Measurements from ENCODE around the gene CCDC137.
"Not testable (repeated sequence)": the region's sequence is repeated elsewhere in the genome, so short reads cannot be mapped to it uniquely, and the experiment has no call there.

The CCDC137 gene, protein sequence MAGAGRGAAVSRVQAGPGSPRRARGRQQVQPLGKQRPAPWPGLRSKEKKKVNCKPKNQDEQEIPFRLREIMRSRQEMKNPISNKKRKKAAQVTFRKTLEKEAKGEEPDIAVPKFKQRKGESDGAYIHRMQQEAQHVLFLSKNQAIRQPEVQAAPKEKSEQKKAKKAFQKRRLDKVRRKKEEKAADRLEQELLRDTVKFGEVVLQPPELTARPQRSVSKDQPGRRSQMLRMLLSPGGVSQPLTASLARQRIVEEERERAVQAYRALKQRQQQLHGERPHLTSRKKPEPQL

DNA sequence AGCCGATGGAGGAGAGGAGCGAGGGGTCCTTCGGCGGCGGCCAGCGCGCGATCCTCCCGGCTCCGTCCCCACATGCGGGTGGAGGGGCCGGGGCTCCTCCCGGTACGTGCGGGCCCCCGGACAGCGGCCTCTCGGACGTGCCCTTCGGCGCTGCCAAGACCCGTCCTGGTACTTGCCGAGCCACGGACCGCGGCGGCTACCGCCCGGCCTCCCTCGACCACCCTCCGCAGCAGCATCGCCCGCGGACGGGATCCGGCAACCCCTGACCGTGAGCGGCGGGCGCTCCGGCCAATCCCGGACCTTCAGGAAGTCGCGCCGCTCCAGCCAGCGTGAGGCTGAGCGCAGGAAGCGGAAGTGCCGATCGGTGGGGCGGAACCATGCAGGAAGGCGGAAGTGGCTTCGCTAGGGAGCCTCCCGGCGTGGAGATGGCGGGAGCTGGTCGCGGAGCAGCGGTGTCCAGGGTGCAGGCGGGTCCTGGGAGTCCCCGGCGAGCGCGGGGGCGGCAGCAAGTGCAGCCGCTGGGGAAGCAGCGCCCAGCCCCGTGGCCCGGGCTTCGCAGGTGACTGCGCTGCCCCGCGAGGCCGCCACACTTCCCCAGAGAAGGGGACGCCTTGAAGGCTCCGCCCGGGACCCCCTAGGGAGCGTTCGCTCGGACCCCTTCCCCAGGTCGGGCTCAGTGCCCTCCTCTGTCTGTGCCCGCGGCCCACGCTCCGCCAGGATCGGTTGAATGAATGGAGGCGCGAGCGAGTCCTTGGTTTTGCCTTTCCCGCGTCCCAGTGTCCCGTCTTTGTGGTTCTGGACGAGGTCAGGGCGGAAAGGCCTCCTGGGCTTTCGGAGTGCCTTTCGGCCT lies at the start of gene CCDC137, which contains the start of gene OXLD1:
Gene CCDC137 (plus strand): TSS at position 396 of the 850 bp plus-strand sequence. CDS start 30 bp downstream, at position 426.
Gene OXLD1 (minus strand): TSS at position 264 of the 850 bp plus-strand sequence. CDS start 28 bp downstream, at position 236.
- DNase-seq = peak; percentile 90

DNA sequence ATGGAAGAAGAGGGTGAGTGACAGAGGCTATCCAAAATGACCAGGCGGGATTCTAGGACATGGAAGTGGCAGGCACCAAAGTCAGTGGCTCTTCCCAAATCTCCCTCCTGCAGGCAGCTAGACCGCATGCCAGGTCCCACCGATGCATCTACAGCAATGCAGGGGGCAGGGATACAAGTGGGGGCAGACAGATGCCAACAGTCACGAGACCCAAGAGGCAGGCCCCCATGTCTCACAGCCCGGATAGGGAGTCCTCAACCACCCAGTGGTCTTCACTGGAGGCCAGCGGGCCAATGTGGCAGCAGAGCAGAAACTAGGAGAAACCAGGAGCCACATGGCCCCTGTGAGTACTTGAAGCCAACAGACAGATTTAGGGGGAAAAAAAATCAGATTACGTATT lies 49.7 kb upstream of the CCDC137 start:
- no peak for DNase-seq

DNA sequence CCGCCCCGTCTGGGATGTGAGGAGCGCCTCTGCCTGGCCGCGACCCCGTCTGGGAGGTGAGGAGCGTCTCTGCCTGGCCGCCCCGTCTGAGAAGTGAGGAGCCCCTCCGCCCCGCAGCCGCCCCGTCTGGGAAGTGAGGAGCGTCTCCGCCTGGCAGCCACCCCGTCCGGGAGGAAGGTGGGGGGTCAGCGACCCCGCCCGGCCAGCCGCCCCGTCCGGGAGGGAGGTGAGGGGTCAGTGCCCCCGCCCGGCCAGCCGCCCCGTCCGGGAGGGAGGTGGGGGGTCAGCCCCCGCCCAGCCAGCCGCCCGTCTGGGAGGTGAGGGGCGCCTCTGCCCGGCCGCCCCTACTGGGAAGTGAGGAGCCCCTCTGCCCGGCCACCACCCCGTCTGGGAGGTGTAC lies 48.2 kb upstream of the CCDC137 start:
- not testable (repeated sequence) for DNase-seq

DNA sequence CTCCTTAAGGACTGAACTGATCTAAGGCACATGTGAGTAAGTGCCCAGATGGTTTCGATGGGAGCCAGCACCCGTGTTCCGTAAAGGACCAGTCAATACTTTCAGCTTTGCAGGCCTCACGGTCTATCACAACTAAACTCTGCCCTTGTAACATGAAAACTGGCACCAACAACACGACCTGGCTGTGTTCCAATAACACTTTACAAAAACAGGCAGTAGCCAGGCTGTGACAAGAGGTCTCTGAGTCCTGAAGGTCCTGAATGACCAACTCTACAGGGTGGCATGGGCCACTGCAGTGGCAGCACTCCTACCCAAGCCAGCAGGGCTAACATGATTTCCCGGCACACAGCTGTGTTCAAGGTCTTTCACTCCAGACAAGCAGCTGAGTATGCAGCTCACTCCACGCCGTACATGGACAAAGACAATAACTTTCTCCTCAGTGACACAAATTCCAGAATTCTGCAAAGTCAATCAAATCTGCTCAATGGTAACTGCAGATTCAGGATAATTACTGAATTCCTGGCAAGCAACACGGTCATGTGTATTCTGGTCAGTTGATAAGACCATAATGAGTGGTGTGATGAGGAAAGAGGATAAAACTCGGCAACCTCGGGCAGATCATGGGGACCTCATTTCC lies 44.9 kb upstream of the CCDC137 start:
- DNase-seq = no peak

DNA sequence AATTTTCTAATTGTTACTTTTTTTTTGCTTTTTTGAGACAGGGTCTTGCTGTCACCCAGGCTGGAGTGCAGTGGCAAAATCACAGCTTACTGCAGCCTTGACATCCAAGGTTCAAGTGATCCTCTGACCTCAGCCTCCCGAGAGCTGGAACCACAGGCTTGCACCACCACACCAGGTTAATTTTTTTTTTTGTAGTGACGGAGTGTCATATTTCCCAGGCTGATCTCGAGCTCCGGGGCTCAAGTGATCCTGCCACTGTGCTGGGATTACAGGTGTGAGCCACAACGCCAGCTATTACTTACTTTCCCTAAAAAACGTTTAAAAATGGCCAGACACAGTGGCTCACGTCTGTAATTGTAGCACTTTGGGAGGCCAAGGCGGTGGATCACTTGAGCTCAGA lies 36.3 kb upstream of the CCDC137 start:
- no peak for DNase-seq

DNA sequence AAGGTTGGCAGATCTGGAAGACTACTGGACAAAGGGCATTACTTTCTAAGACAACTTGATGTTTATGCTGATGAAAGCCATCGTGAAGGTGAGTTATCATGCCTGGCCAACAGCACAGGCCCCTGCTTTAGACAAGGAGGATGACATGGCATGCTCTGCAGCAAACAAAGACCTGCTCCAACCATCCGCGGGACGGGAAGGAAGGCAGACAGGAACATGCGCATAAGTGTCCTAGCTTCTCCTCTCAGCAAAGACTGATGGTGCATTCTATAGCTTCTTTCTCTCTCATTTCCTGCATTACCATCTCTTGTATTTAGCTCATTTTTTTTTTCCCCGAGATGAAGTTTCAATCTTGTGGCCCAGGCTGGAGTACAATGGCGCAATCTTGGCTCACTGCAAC lies 35.1 kb upstream of the CCDC137 start:
- DNase-seq = no peak

DNA sequence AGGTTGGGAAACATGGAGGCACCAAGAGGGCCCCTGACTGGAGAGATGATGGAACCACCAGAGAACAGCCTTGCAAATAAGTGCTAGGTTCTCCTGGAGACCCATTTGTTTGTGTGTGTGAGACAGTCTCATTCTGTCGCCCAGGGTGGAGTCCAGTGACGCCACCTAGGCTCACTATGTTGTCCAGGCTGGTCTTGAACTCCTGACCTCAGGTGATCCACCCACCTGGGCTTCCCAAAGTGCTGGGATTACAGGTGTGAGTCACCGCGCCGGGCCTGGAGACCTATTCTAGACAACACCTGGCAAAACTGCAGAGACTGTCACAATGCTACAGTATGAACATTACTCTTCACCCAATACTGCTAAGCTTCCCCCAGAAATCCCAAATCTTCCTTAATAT lies 31.1 kb upstream of the CCDC137 start:
- DNase-seq = no peak

DNA sequence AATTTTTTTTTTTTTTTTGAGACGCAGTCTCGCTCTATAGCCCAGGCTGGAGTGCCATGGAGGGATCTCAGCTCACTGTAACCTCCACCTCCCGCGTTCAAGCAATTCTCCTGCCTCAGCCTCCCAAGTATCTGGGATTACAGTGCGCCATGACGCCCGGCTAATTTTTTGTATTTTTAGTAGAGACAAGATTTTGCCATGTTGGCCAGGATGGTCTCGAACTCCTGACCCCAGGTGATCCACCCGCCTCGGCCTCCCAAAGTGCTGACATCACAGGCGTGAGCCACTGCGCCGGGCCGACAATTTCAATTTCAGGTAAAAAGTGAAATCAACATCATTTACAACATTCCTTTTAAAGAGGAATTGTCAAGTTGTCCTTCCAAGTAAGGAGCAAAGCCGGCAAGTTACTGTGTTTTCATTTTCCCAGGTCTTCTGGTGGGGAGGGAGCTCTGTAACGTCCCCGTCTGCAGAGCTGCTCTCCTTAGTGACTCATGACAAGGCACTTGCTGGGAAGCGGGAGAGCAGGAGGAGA lies 30.5 kb upstream of the CCDC137 start:
- DNase-seq = peak; percentile 10

DNA sequence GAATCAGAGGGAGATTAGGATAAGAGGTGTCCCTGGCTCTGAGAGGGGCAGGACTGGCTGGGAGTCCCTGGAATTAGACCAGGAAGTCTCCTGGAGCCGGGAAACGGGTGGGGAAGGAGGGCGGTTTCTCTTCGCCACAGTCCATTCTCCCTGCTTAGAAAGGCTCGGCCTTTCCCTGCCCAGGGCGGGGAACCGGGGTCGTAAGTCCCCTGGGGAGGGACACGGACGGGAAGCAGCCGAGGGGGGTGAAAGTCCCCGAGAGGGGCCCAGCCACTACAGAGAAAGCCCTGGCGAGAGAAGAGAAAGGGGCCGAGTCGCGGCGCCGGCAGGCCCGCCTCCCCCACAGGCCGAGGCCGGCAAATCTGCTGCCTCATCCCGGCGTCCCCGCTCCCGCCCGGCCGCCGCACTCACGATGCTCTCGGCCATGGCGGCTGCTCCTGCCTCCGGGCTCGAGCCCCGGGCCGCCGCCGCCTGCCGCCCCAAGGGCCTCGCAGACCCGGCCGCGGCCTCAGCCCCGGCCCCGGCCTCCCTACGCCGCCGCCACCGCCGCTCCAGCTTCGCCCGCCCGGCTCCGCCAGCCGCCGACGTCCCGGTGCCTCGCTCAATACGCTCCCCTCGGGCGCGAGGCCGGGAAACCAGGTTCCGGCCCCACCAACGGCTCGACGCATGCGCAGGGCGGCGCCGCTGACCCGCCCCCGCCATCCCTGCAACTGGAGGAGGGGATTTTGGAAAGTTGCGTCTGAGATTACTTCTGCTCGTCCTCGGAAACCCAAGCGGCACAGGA lies 29.8 kb upstream of the CCDC137 start, which contains the start of the genes NPLOC4 and TSPAN10:
Gene NPLOC4 (minus strand): TSS at position 608 of the 784 bp plus-strand sequence. CDS start 182 bp downstream, at position 426.
Gene TSPAN10 (plus strand): TSS at position 692 of the 784 bp plus-strand sequence. CDS start 5,217 bp downstream, outside the sequence.
- DNase-seq = peak; percentile 60

DNA sequence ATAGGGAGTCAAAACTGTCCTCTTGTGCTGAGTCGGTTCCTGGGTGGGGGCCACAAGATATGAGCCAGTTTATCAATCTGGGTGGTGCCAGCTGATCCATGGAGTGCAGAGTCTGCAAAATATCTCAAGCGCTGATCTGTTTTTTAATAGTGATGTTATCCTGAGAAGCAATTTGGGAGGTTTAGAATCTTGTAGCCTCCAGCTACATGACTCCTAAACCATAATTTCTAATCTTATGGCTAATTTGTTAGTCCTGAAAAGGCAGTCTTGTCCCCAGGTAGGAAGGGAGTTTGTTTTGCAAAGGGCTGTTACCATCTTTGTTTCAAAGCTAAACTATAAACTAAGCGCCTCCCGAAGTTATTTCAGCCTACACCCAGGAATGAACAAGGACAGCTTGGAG lies 27.9 kb upstream of the CCDC137 start:
- no peak for DNase-seq

DNA sequence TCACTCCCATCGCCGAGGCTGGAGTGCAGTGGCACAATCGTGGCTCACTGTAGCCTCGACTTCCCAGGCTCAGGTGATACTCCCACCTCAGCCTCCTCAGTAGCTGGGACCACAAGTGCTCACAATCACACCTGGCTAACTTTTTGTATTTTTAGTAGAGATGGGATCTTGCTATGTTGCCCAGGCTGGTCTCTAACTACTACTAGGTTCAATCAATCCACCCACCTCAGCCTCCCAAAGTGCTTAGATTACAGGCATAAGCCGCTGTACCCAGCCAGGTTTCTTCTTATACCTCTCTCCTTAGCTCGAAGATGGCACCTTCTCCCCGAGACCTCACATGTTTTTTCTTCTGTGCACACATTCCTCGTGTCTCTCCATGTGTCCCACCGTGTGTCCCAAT lies 26.5 kb upstream of the CCDC137 start:
- no peak for DNase-seq

DNA sequence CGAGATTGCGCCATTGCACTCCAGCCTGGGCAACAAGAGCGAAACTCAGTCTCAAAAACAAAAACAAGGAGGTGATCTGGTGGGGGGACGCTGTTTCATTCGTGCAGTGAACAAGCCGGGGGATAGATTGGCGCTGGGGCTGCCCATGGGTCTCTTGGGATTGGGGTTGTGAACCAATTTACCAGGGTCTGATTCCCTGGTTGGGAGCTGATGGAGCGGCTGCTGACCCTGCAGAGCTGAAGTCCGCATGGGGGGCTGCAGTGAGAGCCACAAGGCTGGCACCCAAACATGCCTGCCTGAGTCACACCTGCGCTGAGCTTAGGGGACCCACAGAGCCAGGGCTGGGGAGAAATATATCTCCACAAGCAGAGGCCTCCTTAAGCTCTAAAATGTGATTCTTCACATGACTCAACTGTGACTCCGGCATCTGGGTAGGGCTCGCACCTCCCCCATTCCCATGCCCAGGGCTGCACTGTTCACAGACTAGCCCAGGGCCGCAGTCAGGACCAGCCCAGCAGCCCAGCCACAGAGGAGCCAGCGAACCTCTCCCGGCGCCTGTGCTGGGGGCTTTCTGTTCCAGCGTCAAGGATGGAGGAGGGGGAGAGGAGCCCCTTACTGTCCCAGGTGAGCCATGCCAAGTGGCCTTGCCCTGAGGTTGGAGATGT lies 24.6 kb upstream of the CCDC137 start:
- no peak for DNase-seq

DNA sequence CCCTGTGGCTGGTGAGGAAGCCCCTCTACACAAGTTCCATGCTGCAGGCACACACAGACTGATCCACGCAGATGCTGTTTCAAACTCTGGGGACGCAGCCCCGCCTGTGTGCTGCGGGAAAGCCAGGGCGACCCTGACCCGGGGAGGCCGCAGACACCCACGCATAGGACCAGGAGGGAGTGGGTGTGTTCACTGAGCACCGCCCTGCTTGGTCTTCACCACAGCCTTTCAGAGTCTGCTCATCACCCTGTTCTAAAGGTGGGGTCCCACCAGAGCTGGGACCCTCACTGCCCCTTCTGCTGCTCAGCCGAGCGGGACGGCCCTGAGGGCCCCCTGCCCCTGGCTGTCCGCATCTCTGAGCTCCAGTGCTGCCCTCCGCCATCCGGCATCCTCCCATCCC lies 22.0 kb upstream of the CCDC137 start:
- DNase-seq = no peak

DNA sequence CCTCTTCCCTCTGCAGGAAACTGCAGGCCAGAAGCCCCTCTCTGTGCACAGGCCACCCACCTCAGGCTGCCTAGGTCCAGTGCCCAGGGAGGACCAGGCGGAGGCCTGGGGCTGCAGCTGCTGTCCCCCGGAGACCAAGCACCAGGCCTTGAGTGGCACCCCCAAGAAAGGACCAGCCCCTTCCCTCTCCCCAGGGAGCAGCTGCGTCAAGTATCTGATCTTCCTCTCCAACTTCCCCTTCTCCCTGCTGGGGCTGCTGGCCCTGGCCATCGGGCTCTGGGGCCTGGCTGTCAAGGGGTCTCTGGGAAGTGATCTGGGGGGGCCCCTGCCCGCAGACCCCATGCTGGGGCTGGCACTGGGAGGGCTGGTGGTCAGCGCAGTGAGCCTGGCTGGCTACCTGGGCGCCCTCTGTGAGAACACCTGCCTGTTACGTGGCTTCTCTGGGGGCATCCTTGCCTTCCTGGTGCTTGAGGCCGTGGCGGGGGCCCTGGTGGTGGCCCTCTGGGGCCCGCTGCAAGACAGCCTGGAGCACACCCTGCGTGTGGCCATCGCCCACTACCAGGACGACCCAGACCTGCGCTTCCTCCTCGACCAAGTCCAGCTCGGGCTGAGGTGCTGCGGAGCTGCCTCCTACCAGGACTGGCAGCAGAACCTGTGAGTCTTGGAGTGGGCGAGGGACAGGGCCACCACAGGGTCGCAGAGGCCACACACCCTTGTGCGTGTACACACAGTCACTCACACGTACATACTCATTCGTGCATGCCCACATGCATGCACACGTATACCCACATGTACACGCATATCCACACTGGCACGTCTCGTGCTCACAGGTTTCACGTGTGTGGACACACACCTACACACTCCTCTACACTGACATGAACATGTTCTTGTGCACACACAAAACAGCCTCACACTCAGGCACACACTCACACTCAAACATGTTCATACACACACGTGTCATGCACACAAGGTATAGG lies 21.3 kb upstream of the CCDC137 start:
- no peak for DNase-seq

DNA sequence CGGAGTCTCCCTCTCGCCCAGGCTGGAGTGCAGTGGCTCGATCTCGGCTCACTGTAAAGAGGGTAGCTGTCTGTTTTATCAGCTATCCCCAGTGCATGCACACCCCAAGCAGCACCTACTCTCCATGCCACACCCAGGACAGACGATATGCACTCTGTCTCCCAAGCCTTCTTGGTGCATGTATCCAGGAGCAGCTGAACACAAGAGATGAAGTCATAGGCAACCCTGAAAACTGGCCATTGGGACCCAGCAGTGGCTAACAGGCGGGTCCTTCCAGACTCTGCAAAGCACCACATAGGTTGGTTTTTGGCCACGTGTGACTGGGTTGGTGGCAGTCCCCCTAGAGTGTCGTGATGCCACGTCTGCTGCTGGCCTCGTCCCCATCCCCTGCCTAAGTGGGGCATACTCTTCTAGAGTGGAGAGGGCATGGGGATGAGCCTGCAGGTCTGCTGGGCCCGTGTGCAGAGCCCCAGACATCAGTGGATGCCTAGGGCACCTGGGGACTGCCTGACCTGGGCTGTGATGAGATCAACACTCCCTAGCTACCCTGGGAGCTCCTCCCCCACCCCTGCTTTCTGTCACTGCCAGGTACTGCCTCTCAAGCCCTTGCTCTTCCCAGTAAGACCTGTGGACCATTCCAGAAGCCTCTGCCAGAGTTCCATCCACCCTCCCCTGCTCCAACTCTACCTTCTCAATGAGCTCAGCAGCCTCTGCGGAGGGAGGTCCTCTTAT lies 19.5 kb upstream of the CCDC137 start:
- DNase-seq = no peak

DNA sequence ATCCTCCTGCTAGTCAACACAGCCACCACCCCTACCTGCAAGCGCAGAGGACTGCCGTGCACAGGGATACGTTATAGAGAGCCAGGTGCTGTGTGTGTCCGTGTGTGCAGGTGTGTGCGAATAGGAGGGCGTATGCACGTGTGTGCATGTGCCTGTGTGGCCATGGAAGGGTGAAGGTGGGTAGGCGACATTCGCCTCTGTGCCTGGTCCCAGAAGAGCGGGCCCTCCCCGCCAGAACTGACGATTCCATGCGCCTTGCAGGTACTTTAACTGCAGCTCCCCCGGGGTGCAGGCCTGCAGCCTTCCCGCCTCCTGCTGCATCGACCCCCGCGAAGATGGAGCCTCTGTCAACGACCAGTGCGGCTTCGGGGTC lies 18.9 kb upstream of the CCDC137 start:
- no peak for DNase-seq

DNA sequence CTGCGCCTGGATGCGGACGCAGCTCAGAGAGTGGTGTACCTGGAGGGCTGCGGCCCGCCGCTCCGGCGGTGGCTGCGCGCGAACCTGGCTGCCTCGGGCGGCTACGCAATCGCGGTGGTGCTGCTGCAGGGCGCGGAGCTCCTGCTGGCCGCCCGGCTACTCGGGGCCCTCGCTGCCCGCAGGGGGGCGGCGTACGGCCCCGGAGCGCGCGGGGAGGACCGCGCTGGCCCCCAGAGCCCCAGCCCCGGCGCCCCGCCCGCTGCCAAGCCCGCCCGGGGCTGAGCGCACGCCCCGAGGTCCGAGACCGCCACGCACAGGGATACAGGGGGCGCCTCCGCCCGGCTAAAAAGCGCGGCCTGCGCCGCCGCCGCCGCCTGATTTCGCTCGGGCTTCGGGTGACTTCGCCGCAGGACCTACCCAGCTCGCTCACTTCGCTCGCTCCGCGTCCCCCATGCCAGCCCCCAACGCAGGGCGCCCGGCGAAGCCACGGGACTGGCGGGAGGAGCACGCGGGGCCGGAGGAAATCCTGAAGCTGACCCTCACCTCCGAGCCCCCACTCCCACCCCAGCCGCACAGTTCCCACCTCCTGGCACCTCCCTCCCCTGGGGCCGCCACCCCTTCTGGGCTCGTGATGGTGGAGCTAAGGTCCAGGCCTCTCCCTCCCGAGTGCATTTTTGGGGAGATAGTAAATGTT lies 18.4 kb upstream of the CCDC137 start:
- DNase-seq = no peak

DNA sequence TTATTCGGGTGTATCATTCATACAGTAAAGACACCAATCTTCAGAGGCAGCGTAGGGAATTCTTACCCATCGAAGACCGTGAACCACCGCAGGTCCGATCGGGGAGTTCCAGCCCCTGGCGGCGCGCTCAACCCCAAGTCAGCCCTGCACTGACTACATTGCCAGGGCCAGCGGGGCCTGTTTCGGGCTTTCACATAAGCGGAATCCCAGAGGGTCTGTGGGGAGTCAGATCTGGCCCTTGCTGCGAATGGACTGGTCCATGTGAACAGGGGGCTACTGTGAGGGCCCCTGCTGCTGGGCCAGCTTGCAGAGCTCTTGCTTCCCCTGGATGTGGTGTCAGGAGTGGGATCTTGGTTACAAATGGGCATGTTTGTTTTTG lies 17.8 kb upstream of the CCDC137 start:
- DNase-seq = no peak

DNA sequence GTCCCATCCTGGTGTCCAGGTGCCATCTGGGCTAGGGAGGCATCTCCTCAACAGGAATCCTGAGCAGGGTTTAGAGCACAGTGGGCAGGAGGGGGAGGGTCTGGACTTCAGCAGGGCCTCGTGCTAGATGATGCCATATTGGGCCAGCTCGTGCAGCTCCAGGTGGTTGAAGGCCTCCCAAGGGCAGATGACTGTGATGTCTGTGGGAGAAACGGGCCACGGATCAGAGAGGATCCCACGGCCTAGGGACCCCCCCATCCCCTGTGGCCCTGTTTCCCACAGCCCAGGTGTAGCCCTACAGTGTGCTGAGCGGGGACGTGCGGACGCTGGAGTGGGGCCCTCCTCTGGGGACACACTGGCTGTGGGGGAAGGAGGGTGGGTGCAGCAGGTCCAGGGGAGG lies 15.6 kb upstream of the CCDC137 start:
- DNase-seq = no peak

All from NCI-H1694 treated with DMSO at 0.1 percent for 48 hours (cell line).